Panc1 (cell line): Measurements from ENCODE around the gene CDCA4. TPM values are rescaled to one million over a fixed set of nuclear protein-coding genes. Genes with fewer than 3 reads are reported as not detected.

Experiments used
- ATAC-seq: fragments of 200-7000 bp; cut with Tn5 transposase; 2 replicates; pipeline ENCODE4 v1.9.1; 2020; ENCODE audit warnings: mild to moderate bottlenecking, moderate library complexity
- BruUV-seq: library from RNA; stranded (reverse); fragments of 400-500 nt; replicated peaks from 2 replicates; lab custom pipeline; 2021; lab: Mats Ljungman, UMichigan
- CTCF ChIA-PET: fragments of 300-600 bp; sonication (Branson Sonifier 250); formaldehyde crosslinking; loops from one replicate; lab custom pipeline; 2022; ENCODE audit warnings: antibody characterized with exemption; lab: Charles Lee
- POLR2A ChIA-PET: fragments of 300-600 bp; sonication (Branson Sonifier 250); formaldehyde crosslinking; loops from one replicate; lab custom pipeline; 2022; ENCODE audit warnings: antibody characterized with exemption; lab: Charles Lee
- DNase-seq: peaks from one replicate; pipeline ENCODE4 v3.0.0-alpha.2; 2010; ENCODE audit warnings: low read depth, low spot score
- H3K27ac ChIP-seq: 2 replicates; pipeline ENCODE4 v1.5.1; 2011; ENCODE audit warnings: mild to moderate bottlenecking, low read length, inconsistent platforms
- H3K27me3 ChIP-seq: fragments of 200-500 bp; sonication (Bioruptor generic); 2 replicates; pipeline ENCODE4 v1.6.0; 2014; ENCODE audit warnings: low read length, inconsistent platforms; ENCODE audit not compliant: control insufficient read depth, insufficient read depth
- H3K36me3 ChIP-seq: fragments of 200-500 bp; sonication (Bioruptor generic); 2 replicates; pipeline ENCODE4 v1.5.1; 2014; ENCODE audit warnings: inconsistent platforms, mild to moderate bottlenecking, low read length, moderate library complexity; ENCODE audit not compliant: control insufficient read depth, insufficient read depth
- H3K4me1 ChIP-seq: 2 replicates; pipeline ENCODE4 v1.5.1; 2011; ENCODE audit warnings: inconsistent platforms, mild to moderate bottlenecking, low read length, moderate library complexity; ENCODE audit not compliant: control insufficient read depth, insufficient read depth
- H3K4me3 ChIP-seq, 2 experiments: 2 replicates each; pipeline ENCODE4 v1.5.1; 2011 to 2012; ENCODE audit warnings: low read depth in 2 of 2, low read length in 2 of 2, mild to moderate bottlenecking in 2 of 2, inconsistent platforms in 1 of 2, moderate library complexity in 1 of 2
- H3K9me3 ChIP-seq: fragments of 200-500 bp; sonication (Bioruptor generic); 2 replicates; pipeline ENCODE4 v1.5.1; 2014; ENCODE audit warnings: low read depth, mild to moderate bottlenecking, inconsistent platforms, low read length, moderate library complexity; ENCODE audit not compliant: control insufficient read depth, insufficient read depth
- CTCF ChIP-seq: fragments of 450-650 bp; IDR thresholded peaks from 2 replicates; pipeline ENCODE4 v1.5.1; 2017; ENCODE audit warnings: mild to moderate bottlenecking
- POLR2AphosphoS5 ChIP-seq: IDR thresholded peaks from 2 replicates; pipeline ENCODE4 v1.6.1; 2012; ENCODE audit warnings: mild to moderate bottlenecking, low read depth, low read length, moderate library complexity
- REST ChIP-seq, 2 experiments: IDR thresholded peaks; 2 replicates each; pipeline ENCODE4 v1.6.1; 2011 to 2012; ENCODE audit warnings: low read depth in 2 of 2, control low read depth in 1 of 2, low read length in 1 of 2, mild to moderate bottlenecking in 1 of 2, moderate library complexity in 1 of 2; ENCODE audit not compliant: insufficient read depth in 1 of 2
- SIN3A ChIP-seq: IDR thresholded peaks from 2 replicates; pipeline ENCODE4 v1.6.1; 2012; ENCODE audit warnings: low read depth, mild to moderate bottlenecking, low read length, moderate library complexity, borderline replicate concordance; ENCODE audit not compliant: insufficient read depth
- TCF7L2 ChIP-seq: IDR thresholded peaks from 2 replicates; pipeline ENCODE4 v1.6.1; 2011; ENCODE audit warnings: mild to moderate bottlenecking, low read depth, low read length, inconsistent platforms
- in situ Hi-C: cut with HindIII; loops from 2 replicates; pipeline ENCODE4 v1.10.0; 2016; ENCODE audit warnings: low sequenced_read_pairs, low pct_unique_long_range_greater_than_20kb
- intact Hi-C: fragments of 100-400 bp; cut with micrococcal nuclease; formaldehyde crosslinking; loops from one replicate; pipeline ENCODE4 v1.10.0; 2022; ENCODE audit not compliant: unreplicated experiment
- total RNA-seq: library from RNA; stranded (reverse); gene quantifications from one replicate; pipeline ENCODE4 v1.2.1, GENCODE V29; 2021; ENCODE audit not compliant: unreplicated experiment

Gene CDCA4
- total RNA-seq, 1 experiment from 2014 or later = 39.9 TPM

GRCh38 chr14:105021656-105022275 is 883 bp upstream of the CDCA4 start:
- CTCF ChIA-PET = interaction anchor here (0.6 kb wide), 2 partner anchors 12 to 24 kb away, joined by 3 to 4 read pairs; no protein-coding TSS in a partner anchor
- no peak for TF ChIP-seq POLR2AphosphoS5
- TF ChIP-seq REST (IDR thresholded peaks at IDR 0.05; ENCODE audit: insufficient read depth in 1 of 2, low read depth in 2 of 2, low read length in 1 of 2) = no peak
- no peak for TF ChIP-seq SIN3A
- TF ChIP-seq TCF7L2 = no peak
- no peak for TF ChIP-seq CTCF

GRCh38 chr14:105019861-105020814 is 745 bp downstream of the CDCA4 start:
- peaks cover 54% of the 10 kb centered on the region for H3K4me1 ChIP-seq
- H3K27me3 ChIP-seq = no peaks in the 10 kb centered on the region
- H3K36me3 ChIP-seq = peaks cover 7% of the 10 kb centered on the region; the same call in 1 of the 2 replicates
- no TSS peak for BruUV-seq
- ATAC-seq (no peak), DNase-seq (no peak)
- peak overlapping the region; percentile 95 for H3K27ac ChIP-seq
- CTCF ChIA-PET = no interaction called here
- TF ChIP-seq TCF7L2 = no peak
- TF ChIP-seq CTCF = no peak
- TF ChIP-seq POLR2AphosphoS5 = no peak
- no peak for TF ChIP-seq REST (IDR thresholded peaks at IDR 0.05; ENCODE audit: insufficient read depth in 1 of 2, low read depth in 2 of 2, low read length in 1 of 2)
- TF ChIP-seq SIN3A = no peak
- peak overlapping the region; percentile 75 to 88 for H3K4me3 ChIP-seq
- POLR2A ChIA-PET = interaction anchor here (1.2 kb wide), 1 partner anchor 51 kb away, joined by 3 read pairs; no protein-coding TSS in a partner anchor
- in situ Hi-C loops = no loop called here
- H3K9me3 ChIP-seq = no peaks in the 10 kb centered on the region
- intact Hi-C loops = no loop called here

More at GRCh38 chr14:105021656-105022275, 883 bp upstream of the CDCA4 start:
- H3K36me3 ChIP-seq = peaks cover 7% of the 10 kb centered on the region; the same call in 1 of the 2 replicates
- in situ Hi-C loops = no loop called here
- POLR2A ChIA-PET = no interaction called here
- intact Hi-C loops = no loop called here
- DNase-seq = no peak
- BruUV-seq = TSS peak; percentile 95
- H3K27me3 ChIP-seq = no peaks in the 10 kb centered on the region
- H3K27ac ChIP-seq = peak overlapping the region; percentile 99
- H3K4me1 ChIP-seq = peaks cover 40% of the 10 kb centered on the region
- H3K9me3 ChIP-seq = no peaks in the 10 kb centered on the region
- no peak for ATAC-seq
- peak overlapping the region; percentile 71 to 86 for H3K4me3 ChIP-seq
